K562 (cell line): ENCODE data around the gene TYW1. TPM values are rescaled to one million over a fixed set of nuclear protein-coding genes. Genes with fewer than 3 reads are reported as not detected.

Experiments
- ATAC-seq: fragments of 200-7000 bp; cut with Tn5 transposase; 3 replicates; pipeline ENCODE4 v1.9.1; 2020; ENCODE audit warnings: moderate library complexity
- BruUV-seq: library from RNA; stranded (reverse); fragments of 400-500 nt; replicated peaks from 2 replicates; lab custom pipeline; 2021; lab: Mats Ljungman, UMichigan
- CTCF ChIA-PET: fragments of 300-600 bp; formaldehyde crosslinking; extraction: SDS; loops from one replicate; lab custom pipeline; 2021; ENCODE audit warnings: low intra/inter-chr PET ratio; lab: Yijun Ruan, JAX
- POLR2A ChIA-PET: fragments of 300-600, 350-650 bp; sonication (Branson Sonifier 250); formaldehyde crosslinking; extraction: SDS; loops from one replicate; lab custom pipeline; 2021; ENCODE audit warnings: antibody characterized with exemption, inconsistent platforms; lab: Yijun Ruan, JAX
- DNase-seq, 4 experiments: peaks; one replicate each; pipeline versions ENCODE4 v3.0.0 to v3.0.0-alpha.2; 2011 to 2018; ENCODE audit warnings: low spot score in 3 of 4, mixed read lengths in 3 of 4; ENCODE audit errors: extremely low read depth in 1 of 4
- FAIRE-seq: peaks from 2 replicates; lab custom pipeline; 2011; peaks lifted over from hg19 to GRCh38; lab: Jason Lieb, UNC
- H2AFZ ChIP-seq: 2 replicates; pipeline ENCODE4 v1.6.0; 2011; ENCODE audit warnings: low read depth, low read length, control low read depth, inconsistent platforms
- H3K27ac ChIP-seq: fragments of 200-600 bp; 3 replicates; pipeline ENCODE4 v1.8.0; 2011; ENCODE audit warnings: low read depth, mild to moderate bottlenecking, control low read depth, inconsistent platforms, low read length, moderate library complexity, mixed read lengths; ENCODE audit errors: extremely low read depth
- H3K27me3 ChIP-seq, 2 experiments: fragments of 300-600 bp in 1 of 2; 2 replicates in 1 of 2; 3 replicates in 1 of 2; pipeline versions ENCODE4 v1.6.0 to v1.8.0; 2011; ENCODE audit warnings: inconsistent platforms in 2 of 2, low read length in 2 of 2, mild to moderate bottlenecking in 1 of 2, mixed read lengths in 1 of 2, moderate library complexity in 1 of 2; ENCODE audit not compliant: control insufficient read depth in 2 of 2, insufficient read depth in 2 of 2
- H3K36me3 ChIP-seq: fragments of 300-600 bp; 3 replicates; pipeline ENCODE4 v1.8.0; 2011; ENCODE audit warnings: mild to moderate bottlenecking, low read length, inconsistent platforms; ENCODE audit not compliant: control insufficient read depth, insufficient read depth
- H3K4me1 ChIP-seq, 2 experiments: fragments of 200-600 bp in 1 of 2; replicated peaks in 1 of 2; 2 replicates in 1 of 2; 3 replicates in 1 of 2; pipeline versions ENCODE4 v1.5.1 to v1.8.0; 2011; ENCODE audit warnings: inconsistent platforms in 2 of 2, low read length in 2 of 2, mild to moderate bottlenecking in 1 of 2, mixed read lengths in 1 of 2, moderate library complexity in 1 of 2; ENCODE audit not compliant: control insufficient read depth in 2 of 2, insufficient read depth in 2 of 2
- H3K4me2 ChIP-seq: 2 replicates; pipeline ENCODE4 v1.6.1; 2011; ENCODE audit warnings: low read length, control low read depth, inconsistent platforms, mixed read lengths; ENCODE audit not compliant: insufficient read depth
- H3K4me3 ChIP-seq: fragments of 200-600 bp; sonication (generic), shearing (Covaris generic); 2 replicates; pipeline ENCODE4 v1.5.1; 2016; ENCODE audit warnings: control low read depth, inconsistent platforms
- H3K79me2 ChIP-seq: fragments of 200-600 bp; 3 replicates; pipeline ENCODE4 v1.8.0; 2011; ENCODE audit warnings: low read length, inconsistent platforms; ENCODE audit not compliant: control insufficient read depth, insufficient read depth
- H3K9ac ChIP-seq, 2 experiments: 2 replicates each; pipeline versions ENCODE4 v1.6.0 to v1.6.1; 2011; ENCODE audit warnings: low read depth in 2 of 2, low read length in 2 of 2, control low read depth in 1 of 2, inconsistent platforms in 1 of 2, mild to moderate bottlenecking in 1 of 2, mixed read lengths in 1 of 2; ENCODE audit not compliant: insufficient read depth in 1 of 2
- H3K9me1 ChIP-seq: one replicate; pipeline ENCODE4 v1.6.0; 2011; ENCODE audit warnings: inconsistent platforms, mild to moderate bottlenecking, low read length, moderate library complexity; ENCODE audit not compliant: control insufficient read depth, insufficient read depth
- H3K9me3 ChIP-seq: replicated peaks from 2 replicates; pipeline ENCODE4 v1.5.1; 2011; ENCODE audit warnings: low read depth, low read length, inconsistent platforms; ENCODE audit not compliant: control insufficient read depth, insufficient read depth
- H4K20me1 ChIP-seq: replicated peaks from 2 replicates; pipeline ENCODE4 v1.6.1; 2011; ENCODE audit warnings: low read length, inconsistent platforms, mixed read lengths; ENCODE audit not compliant: control insufficient read depth, insufficient read depth
- ARHGAP35 ChIP-seq: fragments of 450-650 bp; IDR thresholded peaks from 2 replicates; pipeline ENCODE4 v1.6.1; 2018; ENCODE audit not compliant: partially characterized antibody
- MTF1 ChIP-seq: fragments of 250-450 bp; sonication (Bioruptor Pico); IDR thresholded peaks from 2 replicates; pipeline ENCODE4 v1.9.0; 2021; ENCODE audit warnings: moderate library complexity, mild to moderate bottlenecking, inconsistent platforms, borderline replicate concordance
- NFRKB ChIP-seq: fragments of 450-650 bp; IDR thresholded peaks from 2 replicates; pipeline ENCODE4 v1.6.1; 2016; ENCODE audit warnings: low read depth
- PRPF4 ChIP-seq: fragments of 200-400 bp; formaldehyde crosslinking; IDR thresholded peaks from one replicate; pipeline ENCODE4 v1.6.1; 2017; ENCODE audit warnings: low read length, low read depth, mild to moderate bottlenecking; ENCODE audit not compliant: insufficient read depth, poor library complexity, severe bottlenecking
- RB1 ChIP-seq: fragments of 450-650 bp; IDR thresholded peaks from 2 replicates; pipeline ENCODE4 v1.6.1; 2017; ENCODE audit warnings: low read depth, mild to moderate bottlenecking
- SP1 ChIP-seq: sonication (generic); formaldehyde crosslinking; IDR thresholded peaks from 2 replicates; pipeline ENCODE4 v1.8.1; 2022; ENCODE audit warnings: mild to moderate bottlenecking, missing genetic modification reagents
- TEAD1 ChIP-seq, 2 experiments: fragments of 450-650 bp in 1 of 2; sonication (generic) in 1 of 2; formaldehyde crosslinking; IDR thresholded peaks; 2 replicates each; pipeline versions ENCODE4 v1.4.0 to v1.8.0; 2020 to 2022; ENCODE audit warnings: mild to moderate bottlenecking in 2 of 2, missing genetic modification reagents in 1 of 2
- ZNF785 ChIP-seq: fragments of 250-450 bp; sonication (Bioruptor Pico); IDR thresholded peaks from 2 replicates; pipeline ENCODE4 v1.4.0; 2020; ENCODE audit warnings: mild to moderate bottlenecking
- WGBS: fragments of 100-300 bp; shearing (Covaris generic); methylation state at CpG from one replicate; pipeline ENCODE4 v1.1.6; 2016; ENCODE audit warnings: low coverage, mixed read lengths; ENCODE audit not compliant: insufficient coverage; ENCODE audit errors: missing lambda C conversion rate; 5-methylcytosine and 5-hydroxymethylcytosine counted together
- in situ Hi-C: fragments of 300-500 bp; cut with MboI; formaldehyde crosslinking; loops from 4 replicates; pipeline ENCODE4 v1.15.0; 2018; ENCODE audit warnings: inconsistent platforms, mixed read lengths
- intact Hi-C: fragments of 100-400 bp; cut with micrococcal nuclease; formaldehyde crosslinking; loops from 2 replicates; pipeline ENCODE4 v1.14.2; 2022
- polyA plus RNA-seq, 8 experiments: library from polyadenylated mRNA; depleted of rRNA in 4 of 8; stranded (reverse) in 5 of 8; unstranded in 3 of 8; fragments of >200 nt; fragmentation: Nextera tagmentation in 2 of 8; fragmentation: Illumina TruSeq in 1 of 8; extraction: Ambion mirVana in 2 of 8; extraction: Trizol in 1 of 8; gene quantifications; 2 replicates each; pipeline versions ENCODE4 v1.2.1 to v1.2.3, GENCODE V29; 2011 to 2014; ENCODE audit warnings: inconsistent platforms in 1 of 8, missing spikeins in 1 of 8
- total RNA-seq, 7 experiments: library from RNA; depleted of rRNA in 6 of 7; stranded (reverse); fragments of >200 nt in 6 of 7; fragmentation: Illumina TruSeq in 2 of 7; extraction: Trizol in 2 of 7; gene quantifications; 2 replicates each; pipeline versions ENCODE4 v1.2.1 to v1.2.3, GENCODE V29; 2011 to 2021; ENCODE audit warnings: low replicate concordance in 1 of 7
- TF ChIP-seq, protein P1 (sequence below), 2 experiments: fragments of 450-650 bp; conservative IDR thresholded peaks; 2 replicates each; pipeline ENCODE4 v1.6.1; 2017; ENCODE audit warnings: mild to moderate bottlenecking in 2 of 2, moderate library complexity in 2 of 2
- TF ChIP-seq, protein P2 (sequence below): fragments of 450-650 bp; IDR thresholded peaks from 2 replicates; pipeline ENCODE4 v1.6.1; 2016; ENCODE audit warnings: mild to moderate bottlenecking, moderate library complexity

Gene TYW1
- total and polyA plus RNA-seq, 9 of the 15 experiments (the other 6 are each of a cell fraction or from before 2014, with no cell fraction given) = 17.4 to 32.0 (median 26.2) TPM

GRCh38 chr7:67105377-67105776 is 108.7 kb downstream of the TYW1 start:
- Histone ChIP-seq H3K4me1 (peaks cover 0 to 5% of the 10 kb centered on the region in 2 experiments; a peak in 2 of 5 replicates), H3K27ac (no peak overlapping the region), H2AFZ (no peak overlapping the region), H3K9me3 (no peaks in the 10 kb centered on the region), H3K36me3 (peaks cover 2% of the 10 kb centered on the region; the same call in 2 of the 3 replicates), H3K9ac (no peak overlapping the region), H3K79me2 (no peaks in the 10 kb centered on the region), H3K4me3 (no peak overlapping the region), H3K4me2 (no peak overlapping the region), H3K9me1 (no peaks in the 10 kb centered on the region), H4K20me1 (0 out of 2 replicates have a peak, but pooled peaks cover 3% of the 10 kb centered on the region), H3K27me3 (no peaks in the 10 kb centered on the region)
- intact Hi-C loops = loop anchor here (10.0 kb wide), 1 partner anchor 61 kb away; no protein-coding TSS in a partner anchor
- ATAC-seq (peak; percentile 68), DNase-seq (peak in 2 of 4 experiments; percentile 35 to 68), FAIRE-seq (no peak)
- ChIA-PET POLR2A (no interaction called here), CTCF (no interaction called here)
- 0% methylated on average over 4 of the region's 4 CpGs for WGBS
- no TSS peak for BruUV-seq
- in situ Hi-C loops = no loop called here
- TF ChIP-seq PRPF4 = no peak
- TF ChIP-seq MTF1 = no peak
- no peak for TF ChIP-seq SP1
- TF ChIP-seq, protein P1, sequence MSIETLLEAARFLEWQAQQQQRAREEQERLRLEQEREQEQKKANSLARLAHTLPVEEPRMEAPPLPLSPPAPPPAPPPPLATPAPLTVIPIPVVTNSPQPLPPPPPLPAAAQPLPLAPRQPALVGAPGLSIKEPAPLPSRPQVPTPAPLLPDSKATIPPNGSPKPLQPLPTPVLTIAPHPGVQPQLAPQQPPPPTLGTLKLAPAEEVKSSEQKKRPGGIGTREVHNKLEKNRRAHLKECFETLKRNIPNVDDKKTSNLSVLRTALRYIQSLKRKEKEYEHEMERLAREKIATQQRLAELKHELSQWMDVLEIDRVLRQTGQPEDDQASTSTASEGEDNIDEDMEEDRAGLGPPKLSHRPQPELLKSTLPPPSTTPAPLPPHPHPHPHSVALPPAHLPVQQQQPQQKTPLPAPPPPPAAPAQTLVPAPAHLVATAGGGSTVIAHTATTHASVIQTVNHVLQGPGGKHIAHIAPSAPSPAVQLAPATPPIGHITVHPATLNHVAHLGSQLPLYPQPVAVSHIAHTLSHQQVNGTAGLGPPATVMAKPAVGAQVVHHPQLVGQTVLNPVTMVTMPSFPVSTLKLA (conservative IDR thresholded peaks at IDR 0.05) = peak in 1 of 2 experiments; percentile 41; a peak in 1 of 4 replicates
- TF ChIP-seq, protein P2, sequence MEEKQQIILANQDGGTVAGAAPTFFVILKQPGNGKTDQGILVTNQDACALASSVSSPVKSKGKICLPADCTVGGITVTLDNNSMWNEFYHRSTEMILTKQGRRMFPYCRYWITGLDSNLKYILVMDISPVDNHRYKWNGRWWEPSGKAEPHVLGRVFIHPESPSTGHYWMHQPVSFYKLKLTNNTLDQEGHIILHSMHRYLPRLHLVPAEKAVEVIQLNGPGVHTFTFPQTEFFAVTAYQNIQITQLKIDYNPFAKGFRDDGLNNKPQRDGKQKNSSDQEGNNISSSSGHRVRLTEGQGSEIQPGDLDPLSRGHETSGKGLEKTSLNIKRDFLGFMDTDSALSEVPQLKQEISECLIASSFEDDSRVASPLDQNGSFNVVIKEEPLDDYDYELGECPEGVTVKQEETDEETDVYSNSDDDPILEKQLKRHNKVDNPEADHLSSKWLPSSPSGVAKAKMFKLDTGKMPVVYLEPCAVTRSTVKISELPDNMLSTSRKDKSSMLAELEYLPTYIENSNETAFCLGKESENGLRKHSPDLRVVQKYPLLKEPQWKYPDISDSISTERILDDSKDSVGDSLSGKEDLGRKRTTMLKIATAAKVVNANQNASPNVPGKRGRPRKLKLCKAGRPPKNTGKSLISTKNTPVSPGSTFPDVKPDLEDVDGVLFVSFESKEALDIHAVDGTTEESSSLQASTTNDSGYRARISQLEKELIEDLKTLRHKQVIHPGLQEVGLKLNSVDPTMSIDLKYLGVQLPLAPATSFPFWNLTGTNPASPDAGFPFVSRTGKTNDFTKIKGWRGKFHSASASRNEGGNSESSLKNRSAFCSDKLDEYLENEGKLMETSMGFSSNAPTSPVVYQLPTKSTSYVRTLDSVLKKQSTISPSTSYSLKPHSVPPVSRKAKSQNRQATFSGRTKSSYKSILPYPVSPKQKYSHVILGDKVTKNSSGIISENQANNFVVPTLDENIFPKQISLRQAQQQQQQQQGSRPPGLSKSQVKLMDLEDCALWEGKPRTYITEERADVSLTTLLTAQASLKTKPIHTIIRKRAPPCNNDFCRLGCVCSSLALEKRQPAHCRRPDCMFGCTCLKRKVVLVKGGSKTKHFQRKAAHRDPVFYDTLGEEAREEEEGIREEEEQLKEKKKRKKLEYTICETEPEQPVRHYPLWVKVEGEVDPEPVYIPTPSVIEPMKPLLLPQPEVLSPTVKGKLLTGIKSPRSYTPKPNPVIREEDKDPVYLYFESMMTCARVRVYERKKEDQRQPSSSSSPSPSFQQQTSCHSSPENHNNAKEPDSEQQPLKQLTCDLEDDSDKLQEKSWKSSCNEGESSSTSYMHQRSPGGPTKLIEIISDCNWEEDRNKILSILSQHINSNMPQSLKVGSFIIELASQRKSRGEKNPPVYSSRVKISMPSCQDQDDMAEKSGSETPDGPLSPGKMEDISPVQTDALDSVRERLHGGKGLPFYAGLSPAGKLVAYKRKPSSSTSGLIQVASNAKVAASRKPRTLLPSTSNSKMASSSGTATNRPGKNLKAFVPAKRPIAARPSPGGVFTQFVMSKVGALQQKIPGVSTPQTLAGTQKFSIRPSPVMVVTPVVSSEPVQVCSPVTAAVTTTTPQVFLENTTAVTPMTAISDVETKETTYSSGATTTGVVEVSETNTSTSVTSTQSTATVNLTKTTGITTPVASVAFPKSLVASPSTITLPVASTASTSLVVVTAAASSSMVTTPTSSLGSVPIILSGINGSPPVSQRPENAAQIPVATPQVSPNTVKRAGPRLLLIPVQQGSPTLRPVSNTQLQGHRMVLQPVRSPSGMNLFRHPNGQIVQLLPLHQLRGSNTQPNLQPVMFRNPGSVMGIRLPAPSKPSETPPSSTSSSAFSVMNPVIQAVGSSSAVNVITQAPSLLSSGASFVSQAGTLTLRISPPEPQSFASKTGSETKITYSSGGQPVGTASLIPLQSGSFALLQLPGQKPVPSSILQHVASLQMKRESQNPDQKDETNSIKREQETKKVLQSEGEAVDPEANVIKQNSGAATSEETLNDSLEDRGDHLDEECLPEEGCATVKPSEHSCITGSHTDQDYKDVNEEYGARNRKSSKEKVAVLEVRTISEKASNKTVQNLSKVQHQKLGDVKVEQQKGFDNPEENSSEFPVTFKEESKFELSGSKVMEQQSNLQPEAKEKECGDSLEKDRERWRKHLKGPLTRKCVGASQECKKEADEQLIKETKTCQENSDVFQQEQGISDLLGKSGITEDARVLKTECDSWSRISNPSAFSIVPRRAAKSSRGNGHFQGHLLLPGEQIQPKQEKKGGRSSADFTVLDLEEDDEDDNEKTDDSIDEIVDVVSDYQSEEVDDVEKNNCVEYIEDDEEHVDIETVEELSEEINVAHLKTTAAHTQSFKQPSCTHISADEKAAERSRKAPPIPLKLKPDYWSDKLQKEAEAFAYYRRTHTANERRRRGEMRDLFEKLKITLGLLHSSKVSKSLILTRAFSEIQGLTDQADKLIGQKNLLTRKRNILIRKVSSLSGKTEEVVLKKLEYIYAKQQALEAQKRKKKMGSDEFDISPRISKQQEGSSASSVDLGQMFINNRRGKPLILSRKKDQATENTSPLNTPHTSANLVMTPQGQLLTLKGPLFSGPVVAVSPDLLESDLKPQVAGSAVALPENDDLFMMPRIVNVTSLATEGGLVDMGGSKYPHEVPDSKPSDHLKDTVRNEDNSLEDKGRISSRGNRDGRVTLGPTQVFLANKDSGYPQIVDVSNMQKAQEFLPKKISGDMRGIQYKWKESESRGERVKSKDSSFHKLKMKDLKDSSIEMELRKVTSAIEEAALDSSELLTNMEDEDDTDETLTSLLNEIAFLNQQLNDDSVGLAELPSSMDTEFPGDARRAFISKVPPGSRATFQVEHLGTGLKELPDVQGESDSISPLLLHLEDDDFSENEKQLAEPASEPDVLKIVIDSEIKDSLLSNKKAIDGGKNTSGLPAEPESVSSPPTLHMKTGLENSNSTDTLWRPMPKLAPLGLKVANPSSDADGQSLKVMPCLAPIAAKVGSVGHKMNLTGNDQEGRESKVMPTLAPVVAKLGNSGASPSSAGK = no peak
- no peak for TF ChIP-seq RB1
- TF ChIP-seq TEAD1 (CRISPR knock-in tag; IDR thresholded peaks at IDR 0.05) = 0 out of 4 replicates have a peak, but pooled peaks of 1 of the 2 experiments have one; percentile 34
- TF ChIP-seq ARHGAP35 = no peak
- no peak for TF ChIP-seq ZNF785 (CRISPR knock-in tag)
- no peak for TF ChIP-seq NFRKB
